ENCODE results near the gene MEGF8. TPM values are rescaled to one million over a fixed set of nuclear protein-coding genes. Genes with fewer than 3 reads are reported as not detected.

MEGF8 gene
- total and polyA plus RNA-seq, 2 of the 8 experiments (the other 6 are each of a cell fraction or from before 2014, with no cell fraction given): 13.0 to 23.7 TPM

GRCh38 chr19:42330241-42330711 is 4.8 kb downstream of the MEGF8 start:
- H3K27ac ChIP-seq (ENCODE audit: low read depth, low read length): no peak overlapping the region
- no peak for TF ChIP-seq SP4 (IDR thresholded peaks at IDR 0.05; ENCODE audit: low read length)
- no peak for TF ChIP-seq TAF1 (IDR thresholded peaks at IDR 0.05; ENCODE audit: low read depth, low read length)
- TF ChIP-seq BACH1 (IDR thresholded peaks at IDR 0.05; ENCODE audit: low read length): no peak
- TF ChIP-seq EZH2 (IDR thresholded peaks at IDR 0.05; ENCODE audit: low read depth, low read length, severe bottlenecking): no peak
- TF ChIP-seq SIN3A (conservative IDR thresholded peaks at IDR 0.05 in 1 of 2, IDR thresholded peaks at IDR 0.05 in 1 of 2; ENCODE audit: low read depth in 1 of 2, low read length in 2 of 2): no peak
- TF ChIP-seq GTF2F1 (IDR thresholded peaks at IDR 0.05; ENCODE audit: borderline replicate concordance, low read depth, low read length): no peak
- TF ChIP-seq POU5F1 (IDR thresholded peaks at IDR 0.05; ENCODE audit: low read depth, low read length): no peak
- no peak for TF ChIP-seq HDAC6 (IDR thresholded peaks at IDR 0.05; ENCODE audit: low read depth, low read length)
- TF ChIP-seq EP300 (IDR thresholded peaks at IDR 0.05; ENCODE audit: borderline replicate concordance in 1 of 2, low read depth in 2 of 2, low read length in 2 of 2): no peak
- no peak for TF ChIP-seq SRF (IDR thresholded peaks at IDR 0.05; ENCODE audit: low read depth, low read length)
- TF ChIP-seq POLR2A (IDR thresholded peaks at IDR 0.05; ENCODE audit: control extremely low read depth in 1 of 2, low read depth in 2 of 2, low read length in 2 of 2): no peak
- TF ChIP-seq SP2 (IDR thresholded peaks at IDR 0.05; ENCODE audit: low read length): no peak
- TF ChIP-seq RFX5 (IDR thresholded peaks at IDR 0.05; ENCODE audit: borderline replicate concordance, low read depth, low read length): no peak
- TF ChIP-seq HDAC2 (IDR thresholded peaks at IDR 0.05; ENCODE audit: borderline replicate concordance in 1 of 2, low read depth in 2 of 2, low read length in 2 of 2): no peak

More at GRCh38 chr19:42330241-42330711, 4.8 kb downstream of the MEGF8 start:
- Histone ChIP-seq H3K4ac (replicated peaks; ENCODE audit: insufficient read length, low read depth, low read length) (no peak overlapping the region), H3K14ac (ENCODE audit: insufficient read length) (no peak overlapping the region), H3K56ac (replicated peaks; ENCODE audit: insufficient read length, low read depth, low read length) (no peak overlapping the region), H2AK5ac (ENCODE audit: low read depth, low read length) (no peak overlapping the region), H3K27me3 (replicated peaks in 1 of 4; ENCODE audit: control insufficient read depth in 3 of 4, extremely low read depth in 1 of 4, insufficient read depth in 3 of 4, low read length in 3 of 4) (no peaks in the 10 kb centered on the region), H3K23me2 (ENCODE audit: low read depth, low read length) (peaks cover 5% of the 10 kb centered on the region; the same call in 1 of the 2 replicates), H2BK20ac (ENCODE audit: low read length) (no peak overlapping the region), H3K79me2 (ENCODE audit: control insufficient read depth in 1 of 2, insufficient read depth in 2 of 2, low read length in 2 of 2) (peaks cover 0 to 16% of the 10 kb centered on the region in 2 experiments; a peak in 1 of 4 replicates), H3K9me3 (ENCODE audit: insufficient read depth in 2 of 2, low read depth in 1 of 2, low read length in 1 of 2) (no peaks in the 10 kb centered on the region), H2BK5ac (ENCODE audit: low read depth, low read length) (no peak overlapping the region), H3K4me2 (ENCODE audit: insufficient read depth in 1 of 2, low read depth in 2 of 2, low read length in 2 of 2) (no peak overlapping the region), H4K91ac (replicated peaks; ENCODE audit: insufficient read length, low read length) (no peak overlapping the region), H3K23ac (ENCODE audit: insufficient read length) (no peak overlapping the region), H2BK120ac (replicated peaks; ENCODE audit: low read depth, low read length) (no peak overlapping the region), H4K8ac (ENCODE audit: extremely low read depth, insufficient read depth, low read length) (no peak overlapping the region), H2BK12ac (ENCODE audit: low read depth, low read length) (no peak overlapping the region), H2BK15ac (ENCODE audit: low read length) (no peak overlapping the region), H4K5ac (ENCODE audit: insufficient read length, low read depth, low read length) (no peak overlapping the region), H3K4me1 (replicated peaks in 1 of 4; ENCODE audit: control insufficient read depth in 3 of 4, insufficient read depth in 4 of 4, low read length in 3 of 4) (peaks cover 0 to 4% (median 1%) of the 10 kb centered on the region in 4 experiments; a peak in 3 of 7 replicates), H3K79me1 (ENCODE audit: low read depth, low read length) (peaks cover 8% of the 10 kb centered on the region; the same call in 1 of the 2 replicates), H3K9ac (replicated peaks in 1 of 4; ENCODE audit: extremely low read depth in 1 of 4, low read depth in 3 of 4, low read length in 3 of 4) (no peak overlapping the region), H3K36me3 (ENCODE audit: control insufficient read depth in 2 of 4, insufficient read depth in 4 of 4, low read length in 3 of 4) (no peaks in the 10 kb centered on the region), H3K18ac (ENCODE audit: extremely low read depth, low read length) (no peak overlapping the region), H4K20me1 (replicated peaks in 1 of 2; ENCODE audit: control insufficient read depth in 1 of 2, insufficient read depth in 2 of 2, low read length in 2 of 2) (peaks cover 0 to 15% of the 10 kb centered on the region in 2 experiments), H3K4me3 (ENCODE audit: extremely low read depth in 1 of 4, insufficient read depth in 2 of 4, low read depth in 3 of 4, low read length in 4 of 4) (no peak overlapping the region), H2AFZ (ENCODE audit: low read length) (no peak overlapping the region)
- FAIRE-seq: no peak
- 79% methylated on average over 2 of the region's 2 CpGs; no CpG with 5 or more reads in 1 of the 2 experiments for WGBS, 2 experiments (ENCODE audit: extremely low coverage in 1 of 2, insufficient coverage in 1 of 2, insufficient read length in 1 of 2, insufficient replicate concordance in 2 of 2, low coverage in 1 of 2, low lambda C conversion rate in 2 of 2, missing lambda C conversion rate in 1 of 2)
- ChIA-PET CTCF (ENCODE audit: partially characterized antibody) (interaction anchor here (0.8 to 8.8 kb wide), 6 partner anchors 15 to 302 kb away, joined by 3 to 90 read pairs (median 4); no protein-coding TSS in a partner anchor), POLR2A (ENCODE audit: partially characterized antibody) (interaction anchor here (0.6 to 1.3 kb wide), 2 partner anchors 40 to 86 kb away, joined by 3 read pairs; no protein-coding TSS in a partner anchor)
- no peak for DNase-seq (ENCODE audit: low read depth in 1 of 2, low spot score in 2 of 2)
